ENCODE measurements around the gene ADIPOR2. TPM values are rescaled to one million over a fixed set of nuclear protein-coding genes. Genes with fewer than 3 reads are reported as not detected.

Gene ADIPOR2
- polyA plus RNA-seq, 1 experiment, result 17.5 TPM

DNA sequence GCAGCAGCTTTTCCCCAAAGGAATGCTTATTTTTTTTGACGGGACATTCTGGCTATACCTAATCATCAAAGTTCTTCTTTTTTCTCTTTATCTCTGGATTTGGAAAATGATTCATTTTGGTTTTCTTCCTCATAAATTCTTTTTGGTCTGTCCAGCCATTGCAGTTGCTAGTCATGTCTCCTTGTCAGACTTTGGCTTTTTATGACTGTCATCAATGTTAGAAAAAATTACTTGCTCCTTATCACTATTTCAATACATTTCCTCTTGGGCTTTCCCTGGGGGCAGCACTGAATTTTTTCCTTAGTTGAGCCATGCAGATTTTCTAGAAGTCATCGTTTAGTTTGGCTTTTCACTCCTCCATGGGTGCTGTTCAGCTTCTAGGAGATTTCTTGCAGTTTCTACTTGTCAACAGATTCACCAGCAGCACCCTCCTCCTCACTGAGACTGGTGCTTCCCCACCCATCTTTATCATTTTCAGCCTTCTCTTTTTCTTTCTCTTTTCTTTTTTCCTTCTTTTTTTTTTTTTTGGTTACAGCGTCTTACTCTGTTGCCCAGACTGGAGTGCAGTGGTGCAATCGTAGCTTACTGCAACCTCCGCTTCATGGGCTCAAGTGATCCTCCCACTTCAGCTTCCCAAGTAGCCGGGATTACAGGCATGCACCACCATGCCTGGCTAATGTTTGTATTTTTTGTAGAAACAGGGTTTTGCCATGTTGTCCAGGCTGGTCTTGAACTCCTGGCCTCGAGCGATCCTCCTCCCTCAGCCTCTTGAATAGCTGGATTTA is 5.2 kb downstream of the ADIPOR2 start:
- POLR2A ChIA-PET, result no interaction called here
- no peaks in the 10 kb centered on the region for H3K36me3 ChIP-seq (ENCODE audit: control insufficient read depth, insufficient read depth, low read length)
- TF ChIP-seq, protein P1, sequence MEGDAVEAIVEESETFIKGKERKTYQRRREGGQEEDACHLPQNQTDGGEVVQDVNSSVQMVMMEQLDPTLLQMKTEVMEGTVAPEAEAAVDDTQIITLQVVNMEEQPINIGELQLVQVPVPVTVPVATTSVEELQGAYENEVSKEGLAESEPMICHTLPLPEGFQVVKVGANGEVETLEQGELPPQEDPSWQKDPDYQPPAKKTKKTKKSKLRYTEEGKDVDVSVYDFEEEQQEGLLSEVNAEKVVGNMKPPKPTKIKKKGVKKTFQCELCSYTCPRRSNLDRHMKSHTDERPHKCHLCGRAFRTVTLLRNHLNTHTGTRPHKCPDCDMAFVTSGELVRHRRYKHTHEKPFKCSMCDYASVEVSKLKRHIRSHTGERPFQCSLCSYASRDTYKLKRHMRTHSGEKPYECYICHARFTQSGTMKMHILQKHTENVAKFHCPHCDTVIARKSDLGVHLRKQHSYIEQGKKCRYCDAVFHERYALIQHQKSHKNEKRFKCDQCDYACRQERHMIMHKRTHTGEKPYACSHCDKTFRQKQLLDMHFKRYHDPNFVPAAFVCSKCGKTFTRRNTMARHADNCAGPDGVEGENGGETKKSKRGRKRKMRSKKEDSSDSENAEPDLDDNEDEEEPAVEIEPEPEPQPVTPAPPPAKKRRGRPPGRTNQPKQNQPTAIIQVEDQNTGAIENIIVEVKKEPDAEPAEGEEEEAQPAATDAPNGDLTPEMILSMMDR (IDR thresholded peaks at IDR 0.05; ENCODE audit: insufficient read depth, low read depth, low read length), result no peak
- H3K4me3 ChIP-seq (ENCODE audit: low read depth, low read length), result no peak overlapping the region
- no peaks in the 10 kb centered on the region for H3K27me3 ChIP-seq (ENCODE audit: control insufficient read depth, insufficient read depth, low read length)
- DNase-seq (ENCODE audit: low read depth), result no peak
- CTCF ChIA-PET, result no interaction called here

DNA sequence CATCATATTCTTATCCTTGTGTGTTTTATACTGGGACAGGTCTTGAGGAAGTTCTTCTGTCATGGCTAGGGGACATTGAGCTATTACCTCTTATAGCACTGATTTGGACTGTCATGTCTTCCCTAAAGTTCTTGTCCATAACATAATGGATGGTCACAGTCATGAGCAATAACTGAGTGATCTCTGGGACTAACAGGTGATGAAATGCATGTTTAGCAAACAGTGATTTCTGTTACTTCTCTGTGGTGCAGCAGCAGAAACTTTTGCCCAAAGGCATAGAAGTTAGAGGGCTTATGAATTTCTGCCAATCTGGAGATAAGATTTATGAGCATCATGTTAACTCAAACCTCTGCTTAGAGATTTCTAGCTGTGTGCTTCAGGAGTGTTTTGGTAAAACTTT is 5.9 kb downstream of the ADIPOR2 start:
- no peak for DNase-seq (ENCODE audit: low read depth)
- no peak overlapping the region for H3K4me3 ChIP-seq (ENCODE audit: low read depth, low read length)
- POLR2A ChIA-PET, result no interaction called here
- CTCF ChIA-PET, result interaction anchor here (1.6 kb wide), 1 partner anchor 94 kb away, joined by 3 read pairs; no protein-coding TSS in a partner anchor
- no peaks in the 10 kb centered on the region for H3K36me3 ChIP-seq (ENCODE audit: control insufficient read depth, insufficient read depth, low read length)
- no peaks in the 10 kb centered on the region for H3K27me3 ChIP-seq (ENCODE audit: control insufficient read depth, insufficient read depth, low read length)
- TF ChIP-seq, protein P1 (IDR thresholded peaks at IDR 0.05; ENCODE audit: insufficient read depth, low read depth, low read length), result no peak

DNA sequence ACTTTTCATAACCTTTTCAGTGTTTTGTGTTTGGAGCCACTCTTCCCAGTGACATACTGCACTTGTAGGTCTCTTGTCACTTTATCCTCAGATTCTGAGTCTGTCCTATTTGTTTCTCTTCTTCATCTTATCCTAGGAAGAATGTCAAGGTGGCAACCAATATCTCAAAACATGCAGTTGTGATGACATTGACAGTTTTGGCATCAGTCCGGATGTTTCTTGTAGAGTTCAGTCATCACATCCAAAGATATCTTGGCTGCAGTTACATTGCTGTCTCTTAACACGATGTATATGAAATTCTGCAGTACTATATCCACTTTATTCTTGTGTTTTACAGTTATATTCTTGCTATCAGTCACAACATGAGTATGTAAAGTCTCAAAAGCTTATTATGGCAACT is 6.4 kb downstream of the ADIPOR2 start:
- H3K4me3 ChIP-seq (ENCODE audit: low read depth, low read length), result no peak overlapping the region
- TF ChIP-seq, protein P1 (IDR thresholded peaks at IDR 0.05; ENCODE audit: insufficient read depth, low read depth, low read length), result no peak
- no peak for DNase-seq (ENCODE audit: low read depth)
- H3K27me3 ChIP-seq (ENCODE audit: control insufficient read depth, insufficient read depth, low read length), result no peaks in the 10 kb centered on the region
- ChIA-PET CTCF (interaction anchor here (1.1 to 1.6 kb wide), 2 partner anchors 93 to 94 kb away, joined by 3 to 5 read pairs; no protein-coding TSS in a partner anchor), POLR2A (no interaction called here)
- H3K36me3 ChIP-seq (ENCODE audit: control insufficient read depth, insufficient read depth, low read length), result no peaks in the 10 kb centered on the region

DNA sequence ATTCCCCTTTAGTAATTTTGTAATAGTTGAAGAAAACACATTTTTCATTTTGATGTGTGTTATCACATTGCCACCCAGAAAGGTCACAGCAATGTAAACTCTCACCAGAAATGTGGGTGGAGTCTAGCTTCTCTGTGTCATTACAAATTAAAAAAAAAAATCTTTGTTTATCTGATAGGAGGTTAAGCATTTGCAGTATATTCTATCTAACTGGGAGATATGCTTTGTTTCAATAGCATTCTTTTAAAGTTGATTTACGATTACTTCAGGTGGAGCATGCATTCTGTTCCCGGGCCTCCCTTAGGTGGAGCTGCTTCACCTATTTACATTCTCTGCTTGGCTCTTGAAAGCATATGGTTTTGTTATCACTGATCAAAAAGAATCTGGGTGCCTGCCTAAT is 7.8 kb downstream of the ADIPOR2 start:
- TF ChIP-seq, protein P1 (IDR thresholded peaks at IDR 0.05; ENCODE audit: insufficient read depth, low read depth, low read length), result no peak
- ChIA-PET CTCF (interaction anchor here (0.7 to 1.3 kb wide), 4 partner anchors 9 to 47 kb away, joined by 3 read pairs; no protein-coding TSS in a partner anchor), POLR2A (no interaction called here)
- H3K27me3 ChIP-seq (ENCODE audit: control insufficient read depth, insufficient read depth, low read length), result no peaks in the 10 kb centered on the region
- no peak for DNase-seq (ENCODE audit: low read depth)
- H3K36me3 ChIP-seq (ENCODE audit: control insufficient read depth, insufficient read depth, low read length), result no peaks in the 10 kb centered on the region
- no peak overlapping the region for H3K4me3 ChIP-seq (ENCODE audit: low read depth, low read length)

DNA sequence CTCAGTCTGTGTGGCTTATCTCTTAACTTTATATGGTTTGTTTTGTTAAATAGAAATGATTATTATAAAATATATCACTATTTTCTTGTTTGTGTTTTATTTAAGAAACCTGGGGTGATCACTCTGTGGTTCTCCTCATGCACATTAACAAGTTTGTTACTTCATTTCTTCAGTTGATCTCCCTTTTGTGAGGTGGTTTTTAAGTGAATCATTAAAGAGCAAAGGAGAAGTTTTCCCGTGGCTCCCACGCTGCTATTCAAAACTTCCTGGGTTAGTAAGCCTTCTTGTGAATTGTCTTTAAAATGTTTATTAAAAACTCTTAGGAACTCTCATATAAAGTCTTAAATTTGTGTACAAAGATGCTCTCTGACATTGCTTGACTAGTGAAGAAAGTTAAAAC is 11.8 kb downstream of the ADIPOR2 start:
- no peak for DNase-seq (ENCODE audit: low read depth)
- H3K27me3 ChIP-seq (ENCODE audit: control insufficient read depth, insufficient read depth, low read length), result no peaks in the 10 kb centered on the region
- TF ChIP-seq, protein P1 (IDR thresholded peaks at IDR 0.05; ENCODE audit: insufficient read depth, low read depth, low read length), result no peak
- CTCF ChIA-PET, result no interaction called here
- H3K4me3 ChIP-seq (ENCODE audit: low read depth, low read length), result no peak overlapping the region
- no peaks in the 10 kb centered on the region for H3K36me3 ChIP-seq (ENCODE audit: control insufficient read depth, insufficient read depth, low read length)
- POLR2A ChIA-PET, result no interaction called here
